Measurements from ENCODE around the gene PTPN6. TPM values are rescaled to one million over a fixed set of nuclear protein-coding genes. Genes with fewer than 3 reads are reported as not detected.

PTPN6 gene
- total and polyA plus RNA-seq, 2 of the 4 experiments (the other 2 are of a cell fraction) = under 0.01 to 0.14 TPM

GRCh38 chr12:6981152-6982052 lies 30.2 kb downstream of the PTPN6 start:
- DNase-seq = no peak
- no peaks in the 10 kb centered on the region for H3K27me3 ChIP-seq (ENCODE audit: control insufficient read depth, insufficient read depth, low read length)
- H2BK15ac ChIP-seq (ENCODE audit: low read depth, low read length) = no peak overlapping the region
- no peak overlapping the region for H3K4me3 ChIP-seq (ENCODE audit: insufficient read depth, low read depth, low read length)
- H3K23ac ChIP-seq (ENCODE audit: low read depth, low read length) = no peak overlapping the region
- no peak for ATAC-seq (ENCODE audit: low read depth)
- no peak overlapping the region for H3K9ac ChIP-seq (ENCODE audit: low read depth, low read length)
- H3K4me2 ChIP-seq (ENCODE audit: low read depth, low read length) = no peak overlapping the region
- dilution Hi-C loops (cut with HindIII; ENCODE audit: low sequenced_read_pairs, unreplicated experiment) (no loop called here), intact Hi-C loops (cut with micrococcal nuclease) (no loop called here), in situ Hi-C loops (cut with MboI; ENCODE audit: low sequenced_read_pairs) (no loop called here)
- no peaks in the 10 kb centered on the region for H4K20me1 ChIP-seq (ENCODE audit: insufficient read depth, low read length)
- peaks cover 56% of the 10 kb centered on the region for H3K36me3 ChIP-seq (ENCODE audit: control insufficient read depth, insufficient read depth, low read length)
- no peak overlapping the region for H3K27ac ChIP-seq (ENCODE audit: insufficient read depth, low read length)
- H2AFZ ChIP-seq (replicated peaks; ENCODE audit: low read length, poor library complexity) = no peak overlapping the region
- no peak overlapping the region for H3K18ac ChIP-seq (ENCODE audit: low read depth, low read length)
- H3K4me1 ChIP-seq (ENCODE audit: control insufficient read depth, insufficient read depth, low read length) = no peaks in the 10 kb centered on the region
- H3K14ac ChIP-seq (replicated peaks; ENCODE audit: low read depth, low read length) = no peak overlapping the region
- ChIA-PET POLR2A (ENCODE audit: unreplicated experiment) (no interaction called here), CTCF (no interaction called here)
- no peak overlapping the region for H3K56ac ChIP-seq (ENCODE audit: extremely low read depth, insufficient read depth, low read length)
- H2AK9ac ChIP-seq (replicated peaks; ENCODE audit: low read depth, low read length, poor library complexity) = no peak overlapping the region
- no peak overlapping the region for H4K91ac ChIP-seq (ENCODE audit: insufficient read depth, low read depth, low read length)
- no CpG with 5 or more reads among the region's 10 CpGs for WGBS, 2 experiments (ENCODE audit: extremely low coverage in 2 of 2, insufficient read length in 1 of 2)
- peaks cover 0 to 5% of the 10 kb centered on the region in 2 experiments; a peak in 2 of 4 replicates for H3K79me1 ChIP-seq (ENCODE audit: low read depth in 1 of 2, low read length in 2 of 2)
- no peak overlapping the region for H2BK120ac ChIP-seq (ENCODE audit: low read depth, low read length)
- peaks cover 3% of the 10 kb centered on the region; the same call in 1 of the 2 replicates for H3K9me1 ChIP-seq (ENCODE audit: insufficient read depth, low read length)
- H3K9me3 ChIP-seq (ENCODE audit: control insufficient read depth, insufficient read depth, low read length) = no peaks in the 10 kb centered on the region
- no peak overlapping the region for H2BK5ac ChIP-seq (ENCODE audit: low read depth, low read length, poor library complexity, severe bottlenecking)
- no peak overlapping the region for H4K8ac ChIP-seq (ENCODE audit: low read depth in 2 of 2, low read length in 2 of 2)
- no peak for TF ChIP-seq BHLHE40 (IDR thresholded peaks at IDR 0.05; ENCODE audit: low read depth, low read length)
- TF ChIP-seq SMC3 (IDR thresholded peaks at IDR 0.05; ENCODE audit: low read depth, low read length) = no peak
- TF ChIP-seq FOS (IDR thresholded peaks at IDR 0.05; ENCODE audit: low read depth, low read length) = no peak
- no peak for TF ChIP-seq RFX5 (IDR thresholded peaks at IDR 0.05; ENCODE audit: low read depth, low read length)
- TF ChIP-seq NFE2L2 (IDR thresholded peaks at IDR 0.05; ENCODE audit: low read depth, low read length) = no peak
- TF ChIP-seq RAD21 (IDR thresholded peaks at IDR 0.05; ENCODE audit: low read length) = no peak
- TF ChIP-seq USF2 (IDR thresholded peaks at IDR 0.05; ENCODE audit: low read depth, low read length) = no peak
- TF ChIP-seq MAFK (IDR thresholded peaks at IDR 0.05; ENCODE audit: low read depth, low read length) = no peak
- TF ChIP-seq MAZ (IDR thresholded peaks at IDR 0.05; ENCODE audit: borderline replicate concordance, low read depth, low read length) = no peak
- no peak for TF ChIP-seq CEBPB (IDR thresholded peaks at IDR 0.05; ENCODE audit: low read depth, low read length)
- TF ChIP-seq POLR2A (IDR thresholded peaks at IDR 0.05; ENCODE audit: low read depth, low read length) = no peak
- TF ChIP-seq MXI1 (IDR thresholded peaks at IDR 0.05; ENCODE audit: borderline replicate concordance, low read depth, low read length) = no peak
- TF ChIP-seq CTCF (conservative IDR thresholded peaks at IDR 0.05; ENCODE audit: low read depth, low read length) = no peak
- no peak for TF ChIP-seq CHD1 (IDR thresholded peaks at IDR 0.05; ENCODE audit: low read depth, low read length)
- H2BK20ac ChIP-seq (ENCODE audit: low read depth, low read length) = no peak overlapping the region
- BruUV-seq (replicated peaks) = no TSS peak
- no peak overlapping the region for H3K4ac ChIP-seq (ENCODE audit: low read depth, low read length)
- no peak overlapping the region for H4K5ac ChIP-seq (ENCODE audit: low read depth, low read length)
- H2AK5ac ChIP-seq (ENCODE audit: low read depth, low read length) = no peak overlapping the region
